GM21717 (cell line): ENCODE data around the gene GPHB5.

ENCODE experiments used
- ATAC-seq: cut with Tn5 transposase; IDR thresholded peaks from one replicate; pipeline ENCODE4 v1.9.1; 2021; ENCODE audit warnings: mild to moderate bottlenecking, moderate library complexity; ENCODE audit not compliant: unreplicated experiment

The GPHB5 gene

DNA sequence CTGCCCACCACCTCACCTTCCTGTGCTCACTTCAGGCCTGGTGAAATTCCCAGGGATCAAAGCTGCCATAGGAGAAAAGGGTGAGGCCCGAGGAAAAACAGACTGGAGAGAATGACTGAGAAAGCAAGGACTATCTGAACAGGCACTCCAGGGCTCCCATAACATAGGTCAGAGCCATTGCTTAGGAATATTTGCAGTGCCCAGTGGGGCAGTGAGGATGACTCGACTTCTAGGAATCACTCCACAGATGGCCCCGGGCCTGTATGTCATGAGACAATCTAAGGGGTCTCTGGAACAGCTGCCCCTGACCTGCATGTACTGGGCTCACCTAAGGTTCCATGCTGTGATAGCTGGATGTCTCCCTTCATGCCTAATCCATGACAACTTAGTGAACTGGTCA is 51.6 kb downstream of the GPHB5 start:
- ATAC-seq, result no peak

DNA sequence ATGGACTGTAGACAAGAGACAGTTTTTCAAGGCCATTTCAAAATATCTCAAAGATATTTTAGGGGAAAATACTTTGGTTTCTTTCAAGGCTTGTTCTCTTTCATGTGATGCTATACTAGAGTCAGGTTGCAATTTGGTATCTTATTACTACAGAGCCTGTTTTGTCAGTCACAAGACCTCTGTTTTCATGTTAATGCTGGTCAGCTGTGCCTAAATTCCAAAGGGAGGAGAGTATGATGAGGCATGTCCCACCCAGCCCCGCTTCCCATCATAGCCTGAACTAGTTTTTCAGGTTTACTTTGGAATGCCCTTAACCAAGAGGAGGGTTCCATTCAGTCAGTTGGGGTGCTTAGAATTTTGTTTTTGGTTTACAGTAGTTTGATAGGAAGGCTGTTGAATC is 52.6 kb downstream of the GPHB5 start:
- ATAC-seq, result no peak
